H9 (cell line): ENCODE results near the gene PRB3. TPM values are rescaled to one million over a fixed set of nuclear protein-coding genes. Genes with fewer than 3 reads are reported as not detected.

Experiments used
- DNase-seq: peaks from one replicate; pipeline ENCODE4 v3.0.0-alpha.2; 2017
- H2AFZ ChIP-seq: one replicate; pipeline ENCODE4 v1.6.1; 2013; ENCODE audit warnings: mild to moderate bottlenecking, low read length, control low read depth, moderate library complexity
- H2AK5ac ChIP-seq: 2 replicates; pipeline ENCODE4 v1.6.1; 2013; ENCODE audit warnings: low read length, control low read depth, mixed read lengths; ENCODE audit not compliant: insufficient read length
- H2BK120ac ChIP-seq: one replicate; pipeline ENCODE4 v1.6.1; 2013; ENCODE audit warnings: low read depth, mild to moderate bottlenecking, low read length, control low read depth, inconsistent platforms; ENCODE audit not compliant: poor library complexity, severe bottlenecking
- H2BK12ac ChIP-seq: 2 replicates; pipeline ENCODE4 v1.6.1; 2013; ENCODE audit warnings: low read length, control low read depth, mixed read lengths, low read depth; ENCODE audit not compliant: insufficient read length
- H2BK15ac ChIP-seq: 2 replicates; pipeline ENCODE4 v1.6.1; 2013; ENCODE audit warnings: low read depth, low read length, control low read depth
- H2BK20ac ChIP-seq: one replicate; pipeline ENCODE4 v1.6.1; 2013; ENCODE audit warnings: low read depth, mild to moderate bottlenecking, low read length, control low read depth, inconsistent platforms; ENCODE audit not compliant: poor library complexity, severe bottlenecking
- H2BK5ac ChIP-seq: 2 replicates; pipeline ENCODE4 v1.6.1; 2013; ENCODE audit warnings: low read length, control low read depth, mixed read lengths; ENCODE audit not compliant: insufficient read length
- H3K14ac ChIP-seq: 2 replicates; pipeline ENCODE4 v1.6.1; 2013; ENCODE audit warnings: low read length, control low read depth; ENCODE audit not compliant: insufficient read depth
- H3K18ac ChIP-seq: 2 replicates; pipeline ENCODE4 v1.6.1; 2013; ENCODE audit warnings: low read depth, mild to moderate bottlenecking, mixed read lengths, low read length, control low read depth; ENCODE audit not compliant: insufficient read length
- H3K23ac ChIP-seq: 2 replicates; pipeline ENCODE4 v1.6.1; 2013; ENCODE audit warnings: low read length, control low read depth, mixed read lengths, low read depth; ENCODE audit not compliant: insufficient read length
- H3K23me2 ChIP-seq: 2 replicates; pipeline ENCODE4 v1.6.1; 2013; ENCODE audit warnings: low read depth, mild to moderate bottlenecking, mixed read lengths, low read length, control low read depth; ENCODE audit not compliant: insufficient read length, poor library complexity, severe bottlenecking
- H3K27ac ChIP-seq: 2 replicates; pipeline ENCODE4 v1.5.1; 2013; ENCODE audit warnings: low read length, control low read depth, mixed read lengths, low read depth; ENCODE audit not compliant: insufficient read length
- H3K27me3 ChIP-seq: 2 replicates; pipeline ENCODE4 v1.6.1; 2013; ENCODE audit warnings: low read length, control low read depth, inconsistent platforms; ENCODE audit not compliant: insufficient read depth
- H3K4ac ChIP-seq: 2 replicates; pipeline ENCODE4 v1.6.1; 2013; ENCODE audit warnings: low read depth, mild to moderate bottlenecking, control low read depth, inconsistent platforms, low read length, moderate library complexity
- H3K4me1 ChIP-seq: 2 replicates; pipeline ENCODE4 v1.6.1; 2013; ENCODE audit warnings: low read length, control low read depth, inconsistent platforms; ENCODE audit not compliant: insufficient read depth
- H3K4me2 ChIP-seq: 2 replicates; pipeline ENCODE4 v1.6.1; 2013; ENCODE audit warnings: low read length, control low read depth, mixed read lengths; ENCODE audit not compliant: insufficient read length, insufficient read depth
- H3K56ac ChIP-seq: 2 replicates; pipeline ENCODE4 v1.6.1; 2013; ENCODE audit warnings: low read depth, mild to moderate bottlenecking, mixed read lengths, low read length, control low read depth; ENCODE audit not compliant: insufficient read length
- H3K79me1 ChIP-seq: 2 replicates; pipeline ENCODE4 v1.6.1; 2013; ENCODE audit warnings: low read depth, mild to moderate bottlenecking, moderate library complexity, low read length, control low read depth, inconsistent platforms; ENCODE audit not compliant: insufficient read depth, poor library complexity, severe bottlenecking
- H3K79me2 ChIP-seq: 2 replicates; pipeline ENCODE4 v1.6.1; 2013; ENCODE audit warnings: low read length, control low read depth, inconsistent platforms; ENCODE audit not compliant: insufficient read depth
- H3K9ac ChIP-seq: 2 replicates; pipeline ENCODE4 v1.6.1; 2013; ENCODE audit warnings: low read length, control low read depth, mixed read lengths; ENCODE audit not compliant: insufficient read length; ENCODE audit errors: extremely low read depth
- H3K9me3 ChIP-seq: one replicate; pipeline ENCODE4 v1.6.1; 2013; ENCODE audit warnings: low read depth, low read length, inconsistent platforms; ENCODE audit not compliant: control insufficient read depth
- H3T11ph ChIP-seq: one replicate; pipeline ENCODE4 v1.6.1; 2013; ENCODE audit warnings: mild to moderate bottlenecking, low read length, control low read depth, inconsistent platforms
- H4K20me1 ChIP-seq: one replicate; pipeline ENCODE4 v1.6.1; 2013; ENCODE audit not compliant: control insufficient read depth, insufficient read length, insufficient read depth
- H4K5ac ChIP-seq: 2 replicates; pipeline ENCODE4 v1.6.1; 2013; ENCODE audit warnings: low read depth, mild to moderate bottlenecking, mixed read lengths, low read length, control low read depth; ENCODE audit not compliant: insufficient read length
- H4K8ac ChIP-seq: replicated peaks from 2 replicates; pipeline ENCODE4 v1.6.1; 2013; ENCODE audit warnings: low read length, control low read depth, mixed read lengths, low read depth; ENCODE audit not compliant: insufficient read length
- H4K91ac ChIP-seq: 2 replicates; pipeline ENCODE4 v1.6.1; 2013; ENCODE audit warnings: low read depth, mild to moderate bottlenecking, moderate library complexity, mixed read lengths, low read length, control low read depth; ENCODE audit not compliant: insufficient read length
- H3K27ac Mint-ChIP-seq, 3 experiments: 2 replicates in 2 of 3; 3 replicates in 1 of 3; pipeline ENCODE4 v1.8.0; 2020 to 2021; ENCODE audit warnings: mixed read lengths in 3 of 3, mild to moderate bottlenecking in 1 of 3, moderate library complexity in 1 of 3
- H3K27me3 Mint-ChIP-seq: 2 replicates; pipeline ENCODE4 v1.8.0; 2021; ENCODE audit warnings: low read depth, mild to moderate bottlenecking, moderate library complexity, mixed read lengths
- H3K36me3 Mint-ChIP-seq, 3 experiments: 2 replicates in 2 of 3; 3 replicates in 1 of 3; pipeline ENCODE4 v1.8.0; 2020 to 2021; ENCODE audit warnings: low read depth in 3 of 3, mixed read lengths in 3 of 3; ENCODE audit not compliant: insufficient read depth in 1 of 3
- H3K4me1 Mint-ChIP-seq, 2 experiments: 2 replicates each; pipeline ENCODE4 v1.8.0; 2020; ENCODE audit warnings: mixed read lengths in 2 of 2
- H3K4me3 Mint-ChIP-seq, 2 experiments: 2 replicates in 1 of 2; 3 replicates in 1 of 2; pipeline ENCODE4 v1.8.0; 2020 to 2021; ENCODE audit warnings: mild to moderate bottlenecking in 2 of 2, mixed read lengths in 2 of 2, moderate library complexity in 1 of 2
- H3K9me3 Mint-ChIP-seq, 2 experiments: 2 replicates in 1 of 2; 3 replicates in 1 of 2; pipeline ENCODE4 v1.8.0; 2020; ENCODE audit warnings: mild to moderate bottlenecking in 2 of 2, mixed read lengths in 2 of 2, moderate library complexity in 1 of 2
- WGBS: extraction: QIAGEN DNeasy Blood & Tissue Kit; methylation state at CpG from one replicate; pipeline ENCODE4 v1.1.7; 2013; ENCODE audit warnings: missing lambda C conversion rate, low lambda C conversion rate, mixed read lengths; ENCODE audit not compliant: insufficient read length; ENCODE audit errors: extremely low coverage; 5-methylcytosine and 5-hydroxymethylcytosine counted together
- total RNA-seq: library from RNA; stranded (reverse); gene quantifications from 2 replicates; pipeline ENCODE4 v1.2.1, GENCODE V29; 2021
- TF ChIP-seq, protein P1 (sequence below): fragments of 200-600 bp; sonication (generic); conservative IDR thresholded peaks from 3 replicates; pipeline ENCODE4 v1.8.0; 2021; ENCODE audit warnings: antibody characterized with exemption, mild to moderate bottlenecking

Gene PRB3
- total RNA-seq, 1 experiment from 2014 or later: 1.6 TPM

DNA sequence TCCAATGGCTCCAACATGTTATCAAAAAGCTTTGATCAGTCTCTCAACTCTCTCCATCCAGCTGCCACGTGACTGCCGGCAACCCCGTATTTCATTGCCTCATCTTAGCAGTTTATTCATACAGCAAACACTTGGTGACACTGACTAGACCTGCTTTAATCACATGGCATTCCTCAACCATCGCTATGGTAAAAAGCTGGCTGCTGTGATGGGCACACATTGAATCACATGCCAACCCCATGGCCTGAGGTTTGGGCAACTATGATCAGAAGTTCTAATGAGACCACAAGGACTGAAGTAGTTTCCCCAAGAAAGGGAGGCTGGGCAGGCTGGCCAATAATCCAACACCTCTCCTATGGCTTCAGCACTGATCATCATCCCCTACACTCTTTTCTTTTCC, 42.1 kb downstream of the PRB3 start:
- Histone ChIP-seq H3K27ac (no peak overlapping the region), H4K91ac (no peak overlapping the region), H3K14ac (no peak overlapping the region), H3K4me2 (no peak overlapping the region), H2AFZ (no peak overlapping the region), H3K9ac (no peak overlapping the region), H2BK15ac (no peak overlapping the region), H3K27me3 (no peaks in the 10 kb centered on the region), H3K4me1 (no peaks in the 10 kb centered on the region), H3K4ac (no peak overlapping the region), H2BK5ac (no peak overlapping the region), H3T11ph (no peak overlapping the region), H3K56ac (no peak overlapping the region), H4K8ac (no peak overlapping the region), H3K18ac (no peak overlapping the region), H4K20me1 (no peaks in the 10 kb centered on the region), H2AK5ac (no peak overlapping the region), H2BK20ac (no peak overlapping the region), H3K23me2 (no peaks in the 10 kb centered on the region), H2BK12ac (no peak overlapping the region), H3K79me2 (no peaks in the 10 kb centered on the region), H3K9me3 (no peaks in the 10 kb centered on the region), H3K79me1 (no peaks in the 10 kb centered on the region), H3K23ac (no peak overlapping the region), H2BK120ac (no peak overlapping the region), H4K5ac (no peak overlapping the region)
- no CpG with 5 or more reads among the region's 4 CpGs for WGBS
- Mint-ChIP-seq H3K27me3 (no peaks in the 10 kb centered on the region), H3K27ac (no peak overlapping the region), H3K4me3 (no peak overlapping the region), H3K36me3 (no peaks in the 10 kb centered on the region), H3K9me3 (no peaks in the 10 kb centered on the region), H3K4me1 (0 out of 4 replicates have a peak, but pooled peaks cover 0 to 2% of the 10 kb centered on the region in 2 experiments)
- TF ChIP-seq, protein P1, sequence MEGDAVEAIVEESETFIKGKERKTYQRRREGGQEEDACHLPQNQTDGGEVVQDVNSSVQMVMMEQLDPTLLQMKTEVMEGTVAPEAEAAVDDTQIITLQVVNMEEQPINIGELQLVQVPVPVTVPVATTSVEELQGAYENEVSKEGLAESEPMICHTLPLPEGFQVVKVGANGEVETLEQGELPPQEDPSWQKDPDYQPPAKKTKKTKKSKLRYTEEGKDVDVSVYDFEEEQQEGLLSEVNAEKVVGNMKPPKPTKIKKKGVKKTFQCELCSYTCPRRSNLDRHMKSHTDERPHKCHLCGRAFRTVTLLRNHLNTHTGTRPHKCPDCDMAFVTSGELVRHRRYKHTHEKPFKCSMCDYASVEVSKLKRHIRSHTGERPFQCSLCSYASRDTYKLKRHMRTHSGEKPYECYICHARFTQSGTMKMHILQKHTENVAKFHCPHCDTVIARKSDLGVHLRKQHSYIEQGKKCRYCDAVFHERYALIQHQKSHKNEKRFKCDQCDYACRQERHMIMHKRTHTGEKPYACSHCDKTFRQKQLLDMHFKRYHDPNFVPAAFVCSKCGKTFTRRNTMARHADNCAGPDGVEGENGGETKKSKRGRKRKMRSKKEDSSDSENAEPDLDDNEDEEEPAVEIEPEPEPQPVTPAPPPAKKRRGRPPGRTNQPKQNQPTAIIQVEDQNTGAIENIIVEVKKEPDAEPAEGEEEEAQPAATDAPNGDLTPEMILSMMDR: no peak
- DNase-seq: no peak

Other genes starting within 250 kb of the PRB3 start
- 1.7 and 2.6 TPM in 2 replicates for gene TAS2R19, start 247.1 kb downstream of the PRB3 start, total RNA-seq
- 1.7 and 2.3 TPM in 2 replicates for gene TAS2R31, start 238.3 kb downstream of the PRB3 start, total RNA-seq
- 0.88 and 1.2 TPM in 2 replicates for gene TAS2R46, start 207.4 kb downstream of the PRB3 start, total RNA-seq
- gene TAS2R43, start 177.4 kb downstream of the PRB3 start, total RNA-seq: 0.48 and 0.59 TPM in 2 replicates
- 1.5 and 2.0 TPM in 2 replicates for gene TAS2R30, start 135.1 kb downstream of the PRB3 start, total RNA-seq
- 12.2 and 12.7 TPM in 2 replicates for gene SMIM10L1, start 98.5 kb downstream of the PRB3 start, total RNA-seq
- gene TAS2R42, start 82.8 kb downstream of the PRB3 start, total RNA-seq: not detected in 2 replicates
- gene PRB4, start 40.7 kb upstream of the PRB3 start, total RNA-seq: not detected in 2 replicates
- not detected in 2 replicates for gene PRB2, start 125.9 kb upstream of the PRB3 start, total RNA-seq